ENCODE data around the gene PSMC3IP.
"Not testable (repeated sequence)": the region's sequence is repeated elsewhere in the genome, so short reads cannot be mapped to it uniquely, and the experiment has no call there.

PSMC3IP gene, protein sequence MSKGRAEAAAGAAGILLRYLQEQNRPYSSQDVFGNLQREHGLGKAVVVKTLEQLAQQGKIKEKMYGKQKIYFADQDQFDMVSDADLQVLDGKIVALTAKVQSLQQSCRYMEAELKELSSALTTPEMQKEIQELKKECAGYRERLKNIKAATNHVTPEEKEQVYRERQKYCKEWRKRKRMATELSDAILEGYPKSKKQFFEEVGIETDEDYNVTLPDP
- total RNA-seq, result 1.1 to 5.0 (median 3.5) reads per million in 18 experiments

DNA sequence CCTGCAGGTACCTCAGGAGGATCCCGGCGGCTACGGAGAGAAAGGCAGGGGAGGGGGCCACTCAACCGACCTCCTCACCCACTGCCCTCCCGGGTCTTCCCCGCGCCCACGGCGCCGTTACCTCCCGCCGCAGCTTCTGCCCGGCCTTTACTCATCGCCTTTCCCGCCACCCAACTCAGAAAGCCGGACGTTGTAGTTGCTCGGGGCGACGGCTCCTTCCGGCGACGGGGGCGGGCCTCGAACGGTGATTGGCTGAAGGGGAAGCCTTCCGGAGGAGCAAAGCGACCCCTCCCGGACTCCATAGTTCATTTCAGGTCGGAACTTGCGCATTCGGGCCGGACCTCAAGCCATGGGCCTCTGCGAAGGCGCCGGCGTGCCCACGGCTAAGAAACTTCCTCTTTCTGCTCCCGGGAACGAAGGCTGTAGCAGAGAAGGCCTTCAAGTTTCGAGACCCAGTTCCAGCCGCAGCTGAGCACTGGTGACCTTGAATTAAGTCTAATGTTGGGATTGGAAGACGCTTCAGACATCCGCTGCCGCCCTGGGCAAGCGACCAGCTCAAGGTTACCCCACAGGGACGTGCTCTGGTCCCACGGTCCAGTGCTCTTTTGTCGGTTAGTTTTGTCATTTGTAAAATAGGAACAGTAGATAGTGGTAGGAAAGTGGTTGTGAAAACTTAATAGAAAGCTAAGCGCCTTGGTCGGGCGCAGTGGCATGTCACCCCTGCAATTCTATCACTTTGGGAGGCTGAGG, at the start of gene PSMC3IP:
Gene PSMC3IP, minus strand, starts transcription at position 198 of the 750 bp plus-strand sequence. Its CDS starts 43 bp downstream, at position 155.
- DNase-seq, result peak; percentile 99

DNA sequence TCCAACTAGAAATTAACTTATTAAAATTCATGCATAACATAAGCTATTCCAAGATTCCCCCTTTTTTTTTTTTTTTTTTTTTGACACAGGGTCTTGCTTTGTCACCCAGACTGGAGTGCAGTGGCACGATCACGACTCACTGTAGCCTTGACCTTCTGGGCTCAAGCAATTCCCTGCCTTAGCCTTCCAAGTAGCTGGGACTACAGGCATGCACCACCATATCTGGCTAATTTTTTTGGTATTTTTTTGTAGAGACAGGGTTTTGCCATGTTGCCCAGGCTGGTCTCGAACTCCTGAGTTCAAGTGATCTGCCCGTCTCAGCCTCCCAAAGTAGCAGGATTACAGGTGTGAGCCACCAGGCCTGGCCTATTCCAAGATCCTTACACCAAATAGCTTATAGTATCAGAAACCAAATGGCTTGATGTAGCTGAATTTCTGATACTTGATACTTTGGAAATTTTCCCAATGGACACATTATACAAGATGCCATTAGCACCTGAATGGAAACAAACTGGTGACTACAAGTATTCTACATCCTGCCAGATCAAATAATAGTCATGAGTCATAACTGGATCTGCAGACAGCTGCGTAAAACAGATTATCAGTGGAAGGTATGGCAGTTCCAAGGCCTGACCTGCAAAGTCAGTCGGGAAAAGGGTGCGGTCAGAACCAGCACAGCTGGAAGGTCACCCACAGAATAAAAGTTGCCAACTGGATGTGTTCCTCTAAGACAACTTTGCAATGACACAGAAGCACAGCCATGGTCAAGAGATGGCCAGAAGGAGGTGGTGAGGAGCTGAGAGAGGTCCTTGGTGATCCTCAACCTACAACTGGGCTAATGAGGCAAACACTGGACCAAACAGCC, 46.4 kb upstream of the PSMC3IP start:
- DNase-seq, result no peak

DNA sequence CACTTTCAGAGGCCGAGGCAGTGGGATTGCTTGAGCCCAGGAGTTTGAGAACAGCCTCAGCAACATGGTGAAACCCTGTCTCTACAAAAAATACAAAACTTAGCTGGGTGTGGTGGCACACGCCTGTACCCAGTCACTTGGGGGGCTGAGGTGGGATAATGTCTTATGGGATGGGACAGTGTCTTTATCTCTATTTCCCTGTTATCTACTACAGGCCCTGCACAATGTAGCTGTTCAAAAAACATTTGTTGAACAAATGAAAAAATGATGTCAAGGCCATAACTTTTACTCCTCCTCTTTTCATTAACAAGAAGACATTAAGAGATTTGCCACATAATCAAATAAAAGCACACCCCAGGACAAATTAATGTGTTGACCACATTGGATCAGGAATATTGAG, 45.7 kb upstream of the PSMC3IP start:
- no peak for DNase-seq

DNA sequence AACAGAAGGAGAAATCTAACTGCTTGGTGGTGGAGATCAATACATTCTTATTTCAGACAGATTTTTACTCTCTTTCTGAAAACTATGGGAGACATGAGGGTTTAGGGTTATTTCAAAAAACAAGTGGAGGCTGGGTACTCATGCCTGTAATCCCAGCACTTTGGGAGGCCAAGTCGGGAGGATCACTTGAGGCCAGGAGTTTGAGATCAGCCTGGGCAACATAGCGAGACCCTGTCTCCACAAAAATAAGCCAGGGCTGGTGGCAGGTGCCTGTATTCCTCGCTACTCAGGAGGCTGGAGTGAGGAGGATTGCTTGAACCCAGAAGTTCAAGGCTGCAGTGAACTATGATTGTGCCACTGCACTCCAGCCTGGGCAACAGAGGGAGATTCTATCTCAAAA, 44.5 kb upstream of the PSMC3IP start:
- DNase-seq, result not testable (repeated sequence)

DNA sequence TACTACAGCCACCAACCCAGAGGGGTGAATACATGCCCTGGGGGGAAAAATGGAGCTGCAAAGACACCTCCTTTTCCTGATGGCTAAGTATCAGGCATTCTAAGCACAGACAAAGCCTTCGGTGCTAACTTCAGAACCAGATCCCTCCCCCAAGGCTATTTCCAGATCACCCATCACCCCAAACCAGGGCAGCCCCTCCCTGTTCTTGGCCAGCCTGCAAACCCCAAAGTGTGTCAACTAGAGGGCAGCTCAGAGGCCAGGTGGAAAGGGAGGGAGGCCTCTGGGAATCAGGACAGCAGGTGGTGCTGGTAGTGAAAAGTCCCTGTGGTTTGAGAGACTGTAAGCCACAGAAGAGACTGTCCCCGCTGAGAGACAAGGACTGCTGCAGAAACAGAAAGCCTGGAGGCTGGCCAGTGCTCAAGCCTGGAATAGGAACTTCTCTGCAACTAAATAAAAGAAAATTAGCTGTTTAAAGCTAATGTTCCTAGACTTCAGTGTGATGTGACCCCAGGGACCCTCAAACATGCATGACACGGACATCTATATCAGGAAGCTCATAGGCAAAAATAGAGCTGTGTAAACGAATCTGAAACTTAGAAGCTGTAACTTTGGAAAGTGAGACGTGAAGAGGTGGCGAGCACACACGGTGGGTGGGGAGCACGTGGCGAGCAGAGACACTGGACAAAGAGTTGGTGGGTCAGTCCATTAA, 41.1 kb upstream of the PSMC3IP start:
- no peak for DNase-seq

DNA sequence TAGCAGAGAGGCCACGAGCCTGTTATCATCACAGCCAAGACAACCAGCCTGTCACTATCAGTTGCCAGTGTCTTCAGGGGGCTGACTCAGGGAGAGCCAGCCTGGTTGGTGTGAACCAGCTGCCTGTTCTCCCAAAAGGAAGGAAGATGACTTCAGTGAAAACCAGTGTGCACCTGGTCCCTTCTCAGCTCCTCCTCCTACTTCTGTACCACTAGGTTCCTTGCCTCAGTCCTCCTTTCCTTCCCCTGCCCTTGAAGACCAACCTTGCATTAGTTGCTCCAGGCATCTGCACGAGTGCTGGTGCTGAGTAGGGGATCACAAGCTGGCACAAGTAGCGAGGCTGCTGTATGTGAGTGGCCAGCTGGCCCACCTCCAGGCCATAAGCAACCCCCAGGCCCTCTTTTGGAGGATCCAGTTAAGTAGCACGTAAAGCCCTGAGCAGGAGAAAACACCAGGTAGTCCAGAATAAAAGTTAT, 40.5 kb upstream of the PSMC3IP start:
- DNase-seq, result no peak

DNA sequence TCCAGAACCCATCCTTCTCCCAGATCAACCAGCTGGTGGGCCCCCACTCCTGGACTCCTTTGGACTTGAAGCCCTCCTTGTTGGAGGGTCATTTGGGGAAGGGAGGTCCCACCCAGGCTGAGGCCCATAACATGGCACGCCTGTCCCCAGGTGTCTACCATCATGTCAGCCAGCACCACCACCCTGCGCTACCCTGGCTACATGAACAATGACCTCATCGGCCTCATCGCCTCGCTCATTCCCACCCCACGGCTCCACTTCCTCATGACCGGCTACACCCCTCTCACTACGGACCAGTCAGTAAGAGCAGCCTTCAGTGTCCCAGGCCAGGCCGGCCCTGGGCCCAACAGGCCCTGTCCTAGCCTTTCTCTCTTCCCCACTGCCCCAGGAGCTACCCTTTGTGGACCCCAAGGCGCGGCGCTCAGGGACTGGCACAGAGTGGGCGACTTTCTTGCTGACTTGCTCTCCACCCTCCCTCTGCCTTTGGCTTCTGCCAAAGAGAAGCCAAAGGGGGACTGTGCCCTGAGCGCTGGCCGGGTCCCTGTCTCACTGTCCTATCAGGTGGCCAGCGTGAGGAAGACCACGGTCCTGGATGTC, 36.3 kb upstream of the PSMC3IP start:
- DNase-seq, result no peak

DNA sequence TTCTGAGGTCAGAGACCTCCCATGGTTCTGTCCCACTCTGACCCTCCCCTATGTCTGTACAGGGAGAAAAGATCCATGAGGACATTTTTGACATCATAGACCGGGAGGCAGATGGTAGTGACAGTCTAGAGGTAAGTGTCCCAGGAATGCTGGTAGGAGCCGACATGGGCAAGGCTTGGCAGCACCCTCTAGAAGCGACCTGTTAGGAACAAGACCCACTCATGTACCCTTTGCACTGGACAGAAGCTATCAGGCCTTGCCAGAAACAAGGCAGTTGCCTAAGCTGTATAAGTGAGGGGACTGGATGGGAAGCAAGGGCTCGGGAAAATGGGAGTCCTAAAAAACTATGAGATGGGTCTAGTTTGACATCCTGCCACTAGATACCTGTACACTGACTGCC, 34.5 kb upstream of the PSMC3IP start:
- DNase-seq, result no peak

DNA sequence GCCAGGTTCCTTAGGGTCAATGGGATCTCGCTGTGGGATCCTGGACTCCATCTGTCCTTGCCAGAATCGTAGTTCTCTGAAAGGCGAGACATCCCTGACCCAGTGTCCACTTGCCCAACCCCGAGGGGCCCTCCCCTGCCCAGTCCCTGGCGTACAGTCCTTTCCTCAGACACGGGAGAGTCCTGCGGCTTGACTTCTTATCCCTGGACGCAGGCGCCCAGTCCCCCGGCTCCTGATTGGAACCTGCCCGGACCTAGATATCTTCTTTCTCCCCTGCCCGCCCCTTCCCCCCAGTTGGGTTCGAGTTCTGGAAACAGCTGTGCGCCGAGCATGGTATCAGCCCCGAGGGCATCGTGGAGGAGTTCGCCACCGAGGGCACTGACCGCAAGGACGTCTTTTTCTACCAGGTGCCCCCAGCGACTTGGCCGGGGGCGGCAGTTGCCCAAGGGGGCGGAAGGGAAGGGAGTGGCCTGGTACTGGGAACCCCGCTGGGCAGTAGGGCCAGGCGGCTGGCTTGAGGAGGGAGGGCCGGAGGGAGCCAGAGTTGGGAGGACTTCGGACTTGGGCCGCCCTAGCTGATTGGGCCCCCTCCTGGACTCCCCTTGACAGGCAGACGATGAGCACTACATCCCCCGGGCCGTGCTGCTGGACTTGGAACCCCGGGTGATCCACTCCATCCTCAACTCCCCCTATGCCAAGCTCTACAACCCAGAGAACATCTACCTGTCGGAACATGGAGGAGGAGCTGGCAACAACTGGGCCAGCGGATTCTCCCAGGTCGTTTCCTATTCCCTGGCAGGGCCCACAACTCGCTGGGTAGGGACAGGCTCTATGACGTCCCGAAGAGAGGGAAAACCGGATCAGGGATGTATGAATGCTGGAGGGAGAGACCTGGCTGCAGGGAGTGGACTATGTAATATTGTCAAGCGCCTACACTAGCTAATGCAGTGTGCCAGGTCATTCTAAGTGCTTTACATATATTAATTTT, 32.6 kb upstream of the PSMC3IP start:
- DNase-seq, result peak in 1 of 2 donors; percentile 23

DNA sequence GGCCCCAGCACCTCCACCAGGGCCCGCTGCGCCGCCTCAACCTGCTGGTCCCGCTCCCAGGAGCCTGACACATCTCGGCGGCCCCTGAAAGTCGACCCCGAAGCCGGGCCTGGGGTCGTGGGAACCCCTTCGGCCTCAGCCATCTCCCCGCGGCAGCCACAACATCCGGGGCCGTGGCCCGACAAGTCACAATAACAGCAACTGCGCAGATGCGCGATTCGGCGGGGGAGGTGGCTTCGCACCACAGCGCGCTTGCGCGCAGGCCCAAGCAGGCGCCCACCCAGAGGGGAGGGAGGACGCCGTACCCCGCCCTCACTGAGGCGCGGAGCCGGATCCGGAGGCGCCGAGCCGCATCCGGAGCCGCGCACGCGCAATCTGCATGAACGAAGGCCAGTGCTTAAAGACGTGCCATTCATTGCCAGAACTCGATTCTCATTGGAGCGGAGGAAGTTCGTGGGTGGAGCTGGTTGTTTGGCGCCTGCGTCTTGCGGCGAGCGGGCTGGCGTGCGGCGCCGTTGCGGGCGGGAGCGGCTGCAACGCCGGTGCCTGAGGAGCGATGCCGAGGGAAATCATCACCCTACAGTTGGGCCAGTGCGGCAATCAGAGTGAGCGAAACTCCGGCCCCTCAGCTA, 31.8 kb upstream of the PSMC3IP start, which contains the start of the genes RETREG3 and TUBG1:
Gene RETREG3, minus strand, starts transcription at position 193 of the 632 bp plus-strand sequence. Its CDS starts 50 bp downstream, at position 143.
Gene TUBG1, plus strand, starts transcription at position 502 of the 632 bp plus-strand sequence. Its CDS starts 55 bp downstream, at position 557.
- DNase-seq, result peak; percentile 100

DNA sequence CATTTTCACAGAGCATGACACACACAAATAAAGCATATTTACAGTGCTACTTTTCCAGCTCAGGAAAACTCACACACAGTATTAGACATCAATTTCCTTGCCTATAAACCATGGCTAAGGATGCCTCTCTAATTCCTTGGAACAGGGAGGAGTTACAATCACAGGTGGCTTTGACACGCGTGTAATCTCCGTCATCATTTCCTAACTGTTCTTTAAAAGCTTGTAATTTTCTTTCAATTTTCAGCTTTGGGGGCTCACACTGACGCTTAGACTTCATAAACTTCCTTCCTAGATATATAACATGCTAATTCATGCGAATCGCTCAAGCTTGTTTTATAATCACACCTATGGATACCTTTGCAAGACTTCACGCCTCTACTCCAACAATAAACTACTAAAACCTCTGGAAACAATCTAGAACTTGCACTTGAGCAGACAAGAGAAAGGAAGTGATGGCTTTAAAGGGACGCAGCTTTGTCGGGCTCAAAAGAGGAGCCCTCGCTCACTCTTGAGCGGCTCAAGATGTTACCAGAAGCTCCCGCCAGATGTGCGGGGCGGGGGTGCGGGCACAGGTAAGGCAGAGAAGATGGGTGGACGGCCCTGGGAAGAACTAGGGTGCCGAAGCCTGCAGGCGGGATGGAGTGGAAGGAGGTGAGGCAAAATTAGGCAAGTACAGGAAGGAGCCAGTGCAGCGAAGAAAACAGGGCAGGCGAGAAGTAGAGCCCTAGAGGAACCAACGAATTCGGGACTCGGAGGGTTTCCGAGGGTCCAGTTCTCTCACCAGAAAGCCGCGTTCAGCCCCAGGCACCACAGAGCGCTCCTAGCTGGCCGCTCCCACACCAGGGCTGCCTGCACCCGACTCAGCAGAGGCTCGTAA, 31.0 kb upstream of the PSMC3IP start:
- peak in 1 of 2 donors; percentile 21 for DNase-seq

DNA sequence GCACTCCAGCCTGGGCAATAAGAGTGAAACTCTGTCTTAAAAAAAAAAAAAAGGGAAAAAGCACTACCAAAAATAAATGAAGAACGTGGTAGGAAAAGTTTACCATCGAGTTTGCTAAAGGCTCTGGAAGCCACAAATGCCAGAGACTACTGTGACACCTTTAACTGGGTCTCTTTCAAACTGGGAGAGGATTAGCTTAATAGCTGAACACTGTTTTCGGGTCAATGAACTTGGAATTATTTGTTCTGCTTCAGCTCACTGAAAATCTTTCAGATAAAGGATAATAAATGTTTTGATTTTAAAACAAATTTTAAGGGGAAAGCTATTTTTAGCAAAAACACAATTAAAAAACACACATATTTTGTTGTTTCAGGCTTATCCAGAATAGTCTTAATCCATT, 30.2 kb upstream of the PSMC3IP start:
- DNase-seq, result no peak

DNA sequence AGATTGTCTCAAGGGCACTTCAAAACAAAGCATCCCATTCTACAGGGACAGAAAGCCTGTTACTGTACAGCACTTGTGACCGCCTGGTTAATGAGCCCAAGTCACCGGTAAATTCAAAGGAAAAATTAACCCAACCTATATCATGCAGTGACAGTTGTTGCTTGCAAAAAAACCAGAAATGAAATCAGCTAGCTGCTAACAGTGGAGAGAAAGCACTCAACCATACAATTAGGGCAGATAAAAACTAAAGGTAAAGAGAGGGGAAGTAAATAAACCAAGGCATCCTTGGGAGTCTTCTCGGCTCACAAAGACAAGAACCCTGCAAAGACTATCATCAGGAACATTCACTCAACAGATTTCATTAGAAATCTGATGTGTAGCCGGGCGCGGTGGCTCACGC, 25.8 kb upstream of the PSMC3IP start:
- no peak for DNase-seq

DNA sequence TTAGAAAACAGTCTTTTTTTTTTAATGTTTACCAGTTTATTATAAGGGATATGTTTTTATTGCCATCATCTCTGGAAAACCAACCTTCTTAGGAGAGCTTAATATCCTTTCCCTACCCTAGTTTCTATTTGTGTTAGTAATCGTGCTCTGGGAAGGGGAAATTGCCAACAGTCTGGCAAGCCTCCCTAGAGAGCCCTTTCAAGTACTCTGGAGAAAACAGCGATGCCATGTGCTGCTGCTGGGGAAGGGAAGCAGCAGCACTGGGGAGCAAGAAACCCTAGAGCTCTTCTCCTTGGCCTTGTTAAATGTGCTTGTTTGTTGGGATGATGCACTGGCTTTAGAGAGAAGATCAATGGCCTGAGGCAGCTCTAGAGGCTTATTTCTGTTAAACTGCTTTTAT, 21.4 kb upstream of the PSMC3IP start:
- DNase-seq, result no peak

DNA sequence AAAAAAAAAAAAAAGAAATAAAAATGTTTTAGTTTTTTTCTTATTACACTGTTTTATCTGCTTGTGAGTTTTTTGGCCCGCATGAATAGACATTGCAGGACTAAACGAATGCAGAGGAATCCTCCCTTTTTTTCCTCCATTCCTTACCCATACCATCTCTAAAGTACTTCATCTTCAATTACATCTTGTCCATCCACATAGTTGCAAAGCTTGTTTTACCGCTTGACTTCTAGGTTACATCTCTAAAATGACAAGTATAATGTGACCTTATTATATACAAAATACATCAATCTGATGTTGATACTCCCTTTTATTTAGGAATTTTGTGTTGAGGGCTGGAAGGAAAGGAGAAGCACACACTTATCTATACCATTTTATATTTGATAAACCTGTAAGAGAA, 18.9 kb upstream of the PSMC3IP start:
- DNase-seq, result no peak

DNA sequence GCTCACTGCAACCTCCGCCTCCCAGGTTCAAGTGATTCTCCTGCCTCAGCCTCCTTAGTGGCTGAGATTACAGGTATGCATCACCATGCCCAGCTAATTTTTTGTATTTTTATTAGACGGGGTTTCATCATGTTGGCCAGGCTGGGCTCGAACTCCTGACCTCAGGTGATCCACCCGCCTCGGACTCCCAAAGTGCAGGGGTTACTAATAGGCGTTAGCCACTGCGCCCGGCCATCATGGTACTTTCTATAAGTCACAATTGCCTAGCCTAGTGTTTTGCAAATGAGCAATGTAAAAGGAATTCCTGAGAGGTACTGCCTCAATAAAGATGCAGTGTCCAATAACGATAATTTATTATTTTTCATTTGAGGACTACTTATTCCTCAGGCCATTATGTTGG, 13.9 kb upstream of the PSMC3IP start:
- DNase-seq, result no peak

DNA sequence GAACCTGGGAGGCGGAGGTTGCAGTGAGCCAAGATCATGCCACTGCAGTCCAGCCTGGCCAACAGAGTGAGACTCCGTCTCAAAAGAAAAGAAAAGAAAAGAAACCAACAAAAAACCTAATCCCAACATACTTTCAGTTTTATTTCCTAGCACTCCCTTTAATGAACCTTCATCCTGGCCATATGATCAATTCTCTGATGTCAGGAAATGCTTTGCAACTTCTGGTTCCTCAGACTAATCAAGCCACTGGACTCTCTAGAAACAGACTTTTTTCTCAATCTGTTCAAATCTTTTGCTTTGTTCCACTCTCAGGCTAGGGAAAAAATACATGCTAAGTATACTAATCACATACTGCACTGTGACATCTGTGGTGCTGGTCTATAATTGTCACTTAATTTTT, 13.4 kb upstream of the PSMC3IP start:
- DNase-seq, result no peak

DNA sequence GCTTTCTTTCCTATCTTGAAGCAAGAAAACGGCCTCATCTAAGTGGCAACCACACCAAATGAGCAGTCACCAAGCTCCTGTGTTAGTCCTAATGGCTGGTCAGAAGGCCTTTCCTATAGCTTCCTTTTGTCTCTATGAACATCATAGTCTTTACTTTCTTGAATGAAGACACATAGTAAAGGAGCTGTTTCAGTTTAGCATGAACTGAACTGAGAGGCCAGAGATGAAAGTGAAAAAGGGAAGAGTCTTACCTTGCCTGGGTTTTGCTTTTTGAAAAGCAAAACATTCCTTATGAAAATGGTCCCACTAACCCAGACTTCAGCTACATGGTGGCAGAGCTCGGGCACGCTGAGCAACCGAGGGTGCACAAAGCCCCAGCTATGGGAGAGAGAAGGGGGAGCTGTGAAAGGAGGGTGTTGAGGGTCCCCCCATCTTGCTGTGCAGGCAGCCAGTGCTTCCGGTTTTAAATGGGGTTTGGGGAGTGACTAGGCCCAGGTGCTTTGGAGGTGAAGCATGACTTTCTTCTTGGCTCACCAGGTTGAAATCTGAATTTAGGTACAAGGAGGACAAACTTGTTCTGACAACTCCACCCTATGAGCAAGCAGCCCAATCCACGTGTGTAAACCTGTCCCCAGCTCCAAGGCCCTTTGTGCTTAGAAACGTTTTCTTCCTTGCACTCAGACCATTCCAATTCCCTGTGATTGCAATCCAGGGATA, 9.1 kb upstream of the PSMC3IP start:
- no peak for DNase-seq

Measured in inflammatory macrophage (primary cell).